ENCODE measurements around the gene BZW2. TPM values are rescaled to one million over a fixed set of nuclear protein-coding genes. Genes with fewer than 3 reads are reported as not detected.

BZW2 gene
- total RNA-seq, 6 experiments from 2014 or later: 9.6 to 25.3 (median 12.1) TPM

- TF ChIP-seq CTCF (IDR thresholded peaks at IDR 0.05) (no peak), POLR2A (IDR thresholded peaks at IDR 0.05) (no peak)
- H3K4me3 ChIP-seq: no peak overlapping the region
- no peaks in the 10 kb centered on the region for H3K27me3 ChIP-seq
- DNase-seq: no peak
- ATAC-seq: no peak
- 82% methylated on average over 4 of the region's 4 CpGs for WGBS (ENCODE audit: insufficient coverage, low coverage, low lambda C conversion rate, missing lambda C conversion rate)
- no peaks in the 10 kb centered on the region for H3K9me3 ChIP-seq
- no peak overlapping the region for H3K27ac ChIP-seq
- H3K36me3 ChIP-seq: no peaks in the 10 kb centered on the region
- intact Hi-C loops (cut with DNase I): no loop called here
- H3K4me1 ChIP-seq: no peaks in the 10 kb centered on the region
Measured at GRCh38 chr7:16735020-16735419, 89.0 kb downstream of the BZW2 start.

- Histone ChIP-seq H3K27ac (no peak overlapping the region), H3K4me1 (no peaks in the 10 kb centered on the region), H3K36me3 (no peaks in the 10 kb centered on the region), H3K4me3 (no peak overlapping the region), H3K27me3 (no peaks in the 10 kb centered on the region), H3K9me3 (no peaks in the 10 kb centered on the region)
- intact Hi-C loops (cut with DNase I): no loop called here
- whole genome bisulfite sequencing (ENCODE audit: insufficient coverage, low coverage, low lambda C conversion rate, missing lambda C conversion rate): 74% methylated on average over 3 of the region's 5 CpGs
- ATAC-seq (no peak), DNase-seq (no peak)
- TF ChIP-seq POLR2A (IDR thresholded peaks at IDR 0.05) (no peak), CTCF (IDR thresholded peaks at IDR 0.05) (no peak)
Measured at GRCh38 chr7:16738011-16738688, 92.2 kb downstream of the BZW2 start.

- DNase-seq (no peak), ATAC-seq (peak; percentile 59 to 71 (median 64))
- 37% methylated on average over 6 of the region's 6 CpGs for WGBS (ENCODE audit: insufficient coverage, low coverage, low lambda C conversion rate, missing lambda C conversion rate)
- Histone ChIP-seq H3K9me3 (no peaks in the 10 kb centered on the region), H3K4me1 (no peaks in the 10 kb centered on the region), H3K27me3 (no peaks in the 10 kb centered on the region), H3K4me3 (no peak overlapping the region), H3K27ac (no peak overlapping the region), H3K36me3 (no peaks in the 10 kb centered on the region)
- TF ChIP-seq POLR2A (IDR thresholded peaks at IDR 0.05): no peak
- TF ChIP-seq CTCF (IDR thresholded peaks at IDR 0.05): no peak
- intact Hi-C loops (cut with DNase I): no loop called here
Measured at GRCh38 chr7:16739863-16740622, 94.1 kb downstream of the BZW2 start.

- WGBS (ENCODE audit: insufficient coverage, low coverage, low lambda C conversion rate, missing lambda C conversion rate): 61% methylated on average over 3 of the region's 3 CpGs
- H3K27ac ChIP-seq: no peak overlapping the region
- ATAC-seq: no peak
Measured at GRCh38 chr7:16740623-16740953, 94.6 kb downstream of the BZW2 start.

More at GRCh38 chr7:16740623-16740953, 94.6 kb downstream of the BZW2 start:
- TF ChIP-seq CTCF (IDR thresholded peaks at IDR 0.05): no peak
- no peak for TF ChIP-seq POLR2A (IDR thresholded peaks at IDR 0.05)
- intact Hi-C loops (cut with DNase I): no loop called here
- no peaks in the 10 kb centered on the region for H3K9me3 ChIP-seq
- no peaks in the 10 kb centered on the region for H3K4me1 ChIP-seq
- no peaks in the 10 kb centered on the region for H3K36me3 ChIP-seq
- no peak overlapping the region for H3K4me3 ChIP-seq
- no peaks in the 10 kb centered on the region for H3K27me3 ChIP-seq
- DNase-seq: no peak

Data from right lobe of liver (tissue), 6 donors.